ENCODE measurements around the gene TAGLN3. TPM values are rescaled to one million over a fixed set of nuclear protein-coding genes. Genes with fewer than 3 reads are reported as not detected.
A peak's percentile ranks its signal among the peaks of the same experiment; 100 is the strongest.
"Not testable (repeated sequence)": the region's sequence is repeated elsewhere in the genome, so short reads cannot be mapped to it uniquely, and the experiment has no call there.

The TAGLN3 gene
- polyA plus RNA-seq, 4 donors, result 1.4 to 3.5 (median 2.2) TPM

DNA sequence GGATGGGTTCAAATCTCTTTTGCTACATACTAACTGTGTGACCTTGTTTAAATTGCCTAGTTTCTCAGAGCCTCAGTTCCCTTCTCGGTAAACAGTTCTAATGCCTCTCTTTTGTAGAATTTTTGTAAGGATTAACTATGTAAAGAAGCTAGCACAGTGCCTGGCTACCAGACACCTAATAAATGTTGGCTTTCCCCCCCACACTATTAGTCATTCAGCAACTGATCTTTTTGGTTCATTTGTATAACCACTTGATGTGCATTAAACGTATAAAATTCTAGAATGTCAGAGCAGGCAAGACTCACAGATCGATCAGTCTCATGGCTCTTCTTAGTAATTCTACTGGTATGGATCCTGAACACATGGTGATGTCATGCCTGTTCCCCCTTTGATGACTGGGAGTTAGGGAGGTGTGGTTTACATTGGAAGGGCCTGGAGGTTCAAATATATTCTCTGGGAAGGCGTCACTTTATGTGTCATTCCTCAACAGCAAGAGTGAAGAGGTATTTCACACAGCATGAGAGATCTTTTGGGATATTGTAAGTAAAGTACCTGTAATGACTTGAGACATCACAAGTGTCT is 6.5 kb downstream of the TAGLN3 start:
- no peak for DNase-seq (ENCODE audit: low read depth in 4 of 4, low spot score in 3 of 4)

DNA sequence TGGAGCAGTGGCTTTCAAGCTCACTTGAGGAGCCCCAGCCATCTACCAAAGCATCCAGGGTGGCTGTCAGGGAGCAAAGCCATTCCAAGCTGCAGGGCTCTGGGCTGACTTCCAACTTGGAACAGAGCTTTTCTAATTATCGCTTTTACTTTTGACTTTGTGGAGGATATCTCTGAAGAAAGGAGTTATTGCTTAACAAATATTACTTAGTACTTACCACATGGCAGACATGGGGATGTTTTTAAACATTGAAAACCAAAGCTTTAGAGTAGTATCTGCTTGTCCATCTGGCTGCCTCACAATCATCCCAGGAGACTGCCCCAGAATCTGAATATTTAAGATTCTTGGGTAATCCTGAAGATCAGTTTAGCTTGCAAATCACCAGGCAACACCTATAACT is 8.9 kb downstream of the TAGLN3 start:
- DNase-seq (ENCODE audit: low read depth in 4 of 4, low spot score in 3 of 4), result no peak

DNA sequence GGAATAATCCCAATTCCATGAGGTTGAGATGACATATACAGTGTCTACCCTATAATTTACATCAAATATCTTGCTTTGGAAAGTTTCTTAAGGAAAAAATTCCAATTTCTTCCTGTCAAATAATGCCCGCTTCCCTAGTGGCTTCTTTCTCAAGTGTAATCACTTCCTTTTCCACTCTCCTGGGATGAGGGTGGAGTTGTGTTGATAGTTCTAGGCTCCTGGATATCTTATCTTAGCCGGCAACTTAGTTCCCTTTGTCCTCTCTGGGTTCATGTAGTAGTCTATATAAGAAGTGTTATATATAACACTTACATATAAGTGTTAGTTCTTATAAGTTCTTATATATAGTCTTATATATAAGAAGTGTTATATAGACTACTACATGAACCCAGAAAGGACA is 10.9 kb downstream of the TAGLN3 start:
- no peak for DNase-seq (ENCODE audit: low read depth in 4 of 4, low spot score in 3 of 4)

DNA sequence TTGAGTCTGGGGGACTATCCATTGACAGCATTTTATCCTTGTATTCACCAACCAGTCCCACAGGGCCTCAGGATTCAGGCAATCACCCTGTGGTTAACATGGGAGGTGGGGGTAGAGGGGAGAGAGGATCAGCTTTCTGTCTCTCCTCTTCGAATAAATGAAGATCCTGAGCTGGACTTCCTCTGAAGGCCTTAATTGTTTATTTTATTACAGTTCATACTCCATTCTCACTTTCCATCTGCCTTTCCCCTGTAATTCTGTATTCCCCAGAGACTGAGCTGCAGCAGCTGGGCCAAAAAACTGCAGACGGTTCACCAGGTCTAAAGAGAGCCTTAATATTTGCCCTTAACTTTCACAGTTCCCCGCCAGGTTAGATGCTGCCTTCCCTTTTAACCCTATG is 11.9 kb downstream of the TAGLN3 start:
- no peak for DNase-seq (ENCODE audit: low read depth in 4 of 4, low spot score in 3 of 4)

GRCh38 chr3:112011376-112011940 is 12.7 kb downstream of the TAGLN3 start:
- DNase-seq (ENCODE audit: low read depth in 4 of 4, low spot score in 3 of 4), result no peak

- no peak for DNase-seq (ENCODE audit: low read depth in 4 of 4, low spot score in 3 of 4)
Measured at GRCh38 chr3:112012205-112012992, 13.7 kb downstream of the TAGLN3 start.

GRCh38 chr3:112013058-112013783 is 14.5 kb downstream of the TAGLN3 start:
- DNase-seq (ENCODE audit: low read depth in 4 of 4, low spot score in 3 of 4), result peak; percentile 46 to 58 (median 52)

- no peak for DNase-seq (ENCODE audit: low read depth in 4 of 4, low spot score in 3 of 4)
Measured at GRCh38 chr3:112013784-112014143, 15.0 kb downstream of the TAGLN3 start.

GRCh38 chr3:112017091-112017490 is 18.4 kb downstream of the TAGLN3 start:
- no peak for DNase-seq (ENCODE audit: low read depth in 4 of 4, low spot score in 3 of 4)

GRCh38 chr3:112018712-112019111 is 20.0 kb downstream of the TAGLN3 start:
- DNase-seq (ENCODE audit: low read depth in 4 of 4, low spot score in 3 of 4), result no peak

DNA sequence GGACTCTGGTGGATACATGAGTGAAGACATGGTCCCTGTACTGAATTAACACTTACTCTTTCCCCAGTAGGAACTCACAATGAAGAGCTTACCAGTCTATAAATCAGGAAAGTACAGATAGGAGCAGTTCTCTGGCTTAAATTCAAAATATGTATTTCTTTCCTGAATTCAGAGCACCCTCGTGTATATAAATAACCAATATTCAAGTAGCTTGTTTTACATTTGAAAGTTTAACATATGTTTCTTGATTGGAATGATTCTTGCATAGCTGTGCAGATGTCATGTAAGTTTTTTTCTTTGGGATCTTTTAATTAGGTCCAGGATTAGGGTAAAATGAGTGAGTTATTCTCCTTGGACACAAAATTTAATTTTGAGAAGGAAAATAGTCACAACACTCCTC is 21.0 kb downstream of the TAGLN3 start:
- DNase-seq (ENCODE audit: low read depth in 4 of 4, low spot score in 3 of 4), result no peak

DNA sequence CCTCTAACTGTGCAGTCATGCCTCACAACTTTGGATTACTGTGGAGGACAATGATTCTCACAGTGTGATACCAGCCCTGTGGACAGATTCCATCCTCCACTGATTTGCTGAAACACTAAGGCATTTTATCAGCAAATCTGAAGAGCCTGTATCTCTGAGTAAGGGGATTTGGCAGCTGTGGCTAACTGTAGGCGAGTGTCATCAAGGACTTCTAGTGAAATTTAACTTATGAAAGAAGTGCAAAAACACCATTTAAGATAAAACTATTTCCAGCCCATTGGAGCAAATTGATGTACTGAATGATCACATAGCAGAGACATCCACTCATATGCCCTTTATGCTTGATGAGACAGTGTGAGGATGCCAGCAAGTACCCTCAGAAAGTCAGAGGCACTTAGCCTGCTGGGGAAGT is 22.0 kb downstream of the TAGLN3 start:
- no peak for DNase-seq (ENCODE audit: low read depth in 4 of 4, low spot score in 3 of 4)

- no peak for DNase-seq (ENCODE audit: low read depth in 4 of 4, low spot score in 3 of 4)
Measured at GRCh38 chr3:112027142-112027541, 28.4 kb downstream of the TAGLN3 start.

- no peak for DNase-seq (ENCODE audit: low read depth in 4 of 4, low spot score in 3 of 4)
Measured at GRCh38 chr3:112027826-112028225, 29.1 kb downstream of the TAGLN3 start.

DNA sequence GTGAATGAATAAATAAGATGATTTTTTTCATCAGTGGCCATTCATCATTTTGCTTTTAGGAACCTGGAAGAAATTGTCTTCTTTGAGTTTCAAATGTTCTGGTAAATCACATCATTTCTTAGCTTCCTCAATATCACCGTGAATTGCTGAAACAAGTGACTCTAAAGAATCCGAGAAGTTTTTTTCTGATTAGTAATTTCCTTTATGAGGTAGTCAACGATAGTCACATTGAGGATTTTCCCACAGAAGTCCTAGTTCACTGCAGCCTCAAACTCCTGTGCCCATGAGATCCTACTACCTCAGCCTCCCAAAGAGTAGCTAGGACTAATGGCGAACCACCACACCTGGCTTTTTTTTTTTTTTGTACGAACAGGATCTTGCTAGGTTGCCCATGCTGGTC is 32.2 kb downstream of the TAGLN3 start:
- no peak for DNase-seq (ENCODE audit: low read depth in 4 of 4, low spot score in 3 of 4)

- no peak for DNase-seq (ENCODE audit: low read depth in 4 of 4, low spot score in 3 of 4)
Measured at GRCh38 chr3:112032098-112032731, 33.5 kb downstream of the TAGLN3 start.

DNA sequence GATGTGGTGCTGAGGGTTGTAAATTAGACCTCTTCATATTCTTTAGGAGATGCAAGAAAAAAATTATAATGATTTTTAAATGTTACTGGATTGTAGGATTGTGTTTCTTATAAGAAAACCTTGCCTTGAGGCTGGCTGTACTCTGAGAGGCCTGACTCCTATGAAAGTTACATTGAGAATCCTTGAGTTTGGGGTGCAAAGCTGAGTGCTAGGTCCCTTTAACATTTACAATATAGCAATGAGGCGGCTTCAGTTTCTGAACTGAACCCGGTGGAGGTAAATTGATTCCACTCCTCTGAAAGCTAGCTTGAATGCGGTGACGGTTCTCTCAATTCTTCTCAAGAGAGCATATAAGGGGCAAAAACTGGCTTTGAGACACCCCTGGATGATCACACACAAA is 35.7 kb downstream of the TAGLN3 start, which contains the start of gene TMPRSS7:
TSS of gene TMPRSS7 (plus strand) at position 301 of the 400 bp plus-strand sequence. CDS start 110 bp downstream, outside the sequence.
- DNase-seq (ENCODE audit: low read depth in 4 of 4, low spot score in 3 of 4), result no peak

GRCh38 chr3:112035241-112035640 is 36.5 kb downstream of the TAGLN3 start:
- DNase-seq (ENCODE audit: low read depth in 4 of 4, low spot score in 3 of 4), result no peak

GRCh38 chr3:112037194-112037593 is 38.5 kb downstream of the TAGLN3 start:
- DNase-seq (ENCODE audit: low read depth in 4 of 4, low spot score in 3 of 4), result not testable (repeated sequence)

GRCh38 chr3:112038863-112039262 is 40.1 kb downstream of the TAGLN3 start:
- DNase-seq (ENCODE audit: low read depth in 4 of 4, low spot score in 3 of 4), result no peak

DNA sequence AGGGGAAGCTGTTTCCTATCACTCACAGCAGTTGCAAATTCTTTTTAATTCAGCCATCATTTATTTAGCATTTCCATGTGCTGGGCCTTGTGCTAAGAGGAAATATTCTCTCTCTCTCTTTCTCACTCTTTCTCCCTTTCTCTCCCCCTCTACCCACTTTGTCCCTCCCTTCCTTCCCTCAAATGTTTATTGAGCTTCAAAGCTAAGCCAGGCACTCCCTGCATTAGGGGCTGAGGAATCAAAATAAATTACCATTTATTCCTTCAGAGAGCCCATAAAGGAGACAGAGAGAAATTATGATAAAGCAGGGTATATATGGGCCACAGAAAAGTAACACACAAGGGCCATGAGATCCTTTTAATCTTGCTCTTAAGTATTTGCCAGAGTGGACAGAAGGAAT is 42.6 kb downstream of the TAGLN3 start:
- DNase-seq (ENCODE audit: low read depth in 4 of 4, low spot score in 3 of 4), result no peak

Measured in left renal pelvis (tissue), 4 donors.